HG03095 (cell line): ENCODE results near the gene PPFIA2.
"Not testable (repeated sequence)": the region's sequence is repeated elsewhere in the genome, so short reads cannot be mapped to it uniquely, and the experiment has no call there.

Experiments used
- ATAC-seq: cut with Tn5 transposase; IDR thresholded peaks from one replicate; pipeline ENCODE4 v1.9.1; 2021; ENCODE audit warnings: moderate library complexity; ENCODE audit not compliant: unreplicated experiment

Gene PPFIA2

DNA sequence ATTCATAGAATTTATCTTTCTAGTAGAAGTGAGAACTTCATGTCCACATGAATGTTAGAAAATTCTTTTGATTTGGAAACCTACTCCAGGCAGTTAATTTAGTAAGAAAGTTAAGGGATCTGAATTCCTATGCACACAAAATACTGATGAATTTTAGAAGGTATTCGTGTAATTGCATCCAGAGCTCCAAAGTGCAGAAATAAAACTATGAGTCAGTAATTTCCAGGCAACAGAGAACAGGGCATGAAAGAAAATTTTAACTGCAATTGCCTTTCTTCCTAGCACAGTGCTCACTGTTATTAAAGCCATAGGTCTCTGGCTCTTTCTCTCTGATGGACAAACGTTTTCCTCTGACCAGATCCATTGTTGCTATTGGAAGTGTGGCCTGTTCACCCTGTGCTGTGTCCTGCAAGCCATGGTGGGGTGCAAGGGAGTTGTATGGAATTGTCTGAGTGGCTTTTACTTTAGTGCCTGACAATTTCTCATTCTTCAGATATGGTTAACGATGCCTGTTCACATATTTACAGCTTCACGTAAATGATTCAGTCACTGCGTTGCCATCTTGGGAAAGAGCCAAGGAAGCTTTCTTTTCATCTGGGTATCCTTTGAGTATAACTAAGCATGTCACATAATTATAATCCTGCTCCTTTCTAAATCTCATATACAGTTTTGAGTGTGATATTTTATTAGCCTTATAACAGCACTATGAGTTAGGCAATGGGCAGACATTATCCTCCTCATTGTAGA lies 536.1 kb downstream of the PPFIA2 start:
- ATAC-seq, result no peak

DNA sequence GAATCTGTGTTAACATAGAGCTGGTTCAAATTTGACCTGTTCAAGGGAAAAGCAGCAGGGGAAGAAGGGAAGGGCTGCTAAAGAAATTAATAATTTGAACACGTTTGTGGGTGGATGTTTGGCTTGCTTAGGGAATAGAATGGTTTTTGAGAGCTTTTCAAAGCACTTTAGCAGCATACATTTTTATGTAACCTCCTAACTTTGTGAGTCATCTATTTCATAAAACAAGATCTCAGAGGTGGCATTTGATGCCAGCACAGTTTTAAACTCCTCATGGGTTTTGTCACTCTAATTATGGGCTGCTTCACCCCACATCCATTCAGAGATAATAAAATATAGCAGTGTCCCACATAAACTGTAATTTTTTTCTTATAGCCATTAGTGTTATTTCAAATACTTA lies 537.5 kb downstream of the PPFIA2 start:
- ATAC-seq, result no peak

DNA sequence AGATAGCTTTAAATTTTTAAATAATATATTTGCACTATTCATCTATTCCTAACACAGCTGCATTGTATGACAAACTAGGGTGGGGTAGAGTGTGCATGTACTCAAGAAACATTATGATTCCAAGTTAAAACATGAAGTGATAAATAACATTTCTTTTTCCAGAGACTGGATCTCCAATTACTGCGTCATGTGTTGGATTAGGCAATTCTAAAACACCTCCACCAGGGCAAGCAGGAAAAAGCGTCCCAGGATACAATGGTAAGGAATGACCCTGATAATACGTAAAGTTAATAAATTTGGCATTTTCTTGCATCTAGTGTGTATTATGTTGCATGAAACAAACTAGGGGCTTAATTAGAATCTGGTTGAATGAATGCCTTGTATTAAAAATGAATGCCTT lies 542.4 kb downstream of the PPFIA2 start:
- no peak for ATAC-seq

DNA sequence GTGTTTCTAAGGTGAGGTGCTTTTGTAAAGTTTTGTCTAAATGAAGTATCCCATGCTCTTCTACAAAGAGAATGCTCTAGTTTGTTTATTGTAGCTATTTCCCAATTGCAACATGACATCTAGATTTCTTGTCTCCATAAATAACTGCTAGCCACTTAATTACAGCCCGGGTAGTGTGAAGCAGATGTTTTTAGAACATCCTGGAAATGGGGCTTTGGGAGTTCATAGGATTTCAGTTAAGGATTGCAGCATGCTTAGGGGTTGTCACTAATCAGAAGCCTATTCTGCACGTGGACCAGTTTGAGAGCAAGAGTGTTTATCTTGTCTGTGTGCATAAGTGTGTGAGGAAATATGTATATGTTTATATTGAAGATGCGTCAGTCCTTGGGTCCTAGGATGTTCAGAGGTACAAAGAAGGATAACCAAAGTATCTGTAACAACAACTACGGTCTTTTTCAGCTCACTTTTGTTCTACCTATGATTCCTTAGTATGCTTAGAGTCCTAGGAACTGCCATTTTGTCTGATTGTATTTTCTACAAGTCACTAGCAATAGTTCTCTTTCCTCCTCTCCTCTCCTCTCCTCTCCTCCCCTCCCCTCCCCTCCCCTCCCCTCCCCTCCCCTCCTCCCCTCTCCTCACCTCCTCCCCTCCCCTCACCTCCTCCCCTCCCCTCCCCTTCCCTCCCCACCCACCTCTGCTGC lies 546.0 kb downstream of the PPFIA2 start:
- no peak for ATAC-seq

DNA sequence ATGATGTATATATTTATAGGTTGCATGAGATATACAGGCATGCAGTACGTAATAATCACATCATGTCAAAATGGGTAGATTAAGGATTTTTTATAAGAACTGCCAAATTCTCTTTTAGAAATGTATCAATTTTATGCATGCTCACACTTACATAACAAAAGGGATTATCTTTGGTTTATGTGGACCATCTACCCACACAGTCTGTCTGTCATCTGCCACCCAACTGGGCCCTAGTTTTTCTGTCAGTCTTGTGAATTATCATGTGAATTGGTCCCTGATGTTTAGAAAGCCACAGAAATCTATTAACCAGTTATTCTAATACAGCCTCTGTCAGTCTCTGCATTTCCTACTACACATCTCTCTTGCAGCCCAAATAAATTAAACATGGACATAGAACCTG lies 547.8 kb downstream of the PPFIA2 start:
- ATAC-seq, result no peak

DNA sequence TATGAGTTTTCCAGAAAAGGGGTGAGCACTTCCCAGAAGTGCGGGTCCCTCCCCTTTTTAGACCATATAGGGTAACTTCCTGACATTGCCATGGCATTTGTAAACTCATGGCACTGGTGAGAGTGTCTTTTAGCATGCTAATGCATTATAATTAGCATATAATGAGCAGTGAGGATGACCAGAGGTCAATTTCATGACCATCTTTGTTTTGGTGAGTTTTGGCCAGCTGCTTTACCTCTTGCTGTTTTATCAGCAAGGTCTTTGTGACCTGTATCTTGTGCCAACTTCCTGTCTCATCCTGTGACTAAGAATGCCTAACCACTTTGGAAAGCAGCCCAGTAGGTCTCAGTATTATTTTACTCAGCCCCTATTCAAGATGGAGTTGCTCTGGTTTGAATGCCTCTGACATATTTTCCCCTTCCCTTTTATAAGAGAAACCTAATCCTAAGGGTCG lies 549.4 kb downstream of the PPFIA2 start:
- not testable (repeated sequence) for ATAC-seq

DNA sequence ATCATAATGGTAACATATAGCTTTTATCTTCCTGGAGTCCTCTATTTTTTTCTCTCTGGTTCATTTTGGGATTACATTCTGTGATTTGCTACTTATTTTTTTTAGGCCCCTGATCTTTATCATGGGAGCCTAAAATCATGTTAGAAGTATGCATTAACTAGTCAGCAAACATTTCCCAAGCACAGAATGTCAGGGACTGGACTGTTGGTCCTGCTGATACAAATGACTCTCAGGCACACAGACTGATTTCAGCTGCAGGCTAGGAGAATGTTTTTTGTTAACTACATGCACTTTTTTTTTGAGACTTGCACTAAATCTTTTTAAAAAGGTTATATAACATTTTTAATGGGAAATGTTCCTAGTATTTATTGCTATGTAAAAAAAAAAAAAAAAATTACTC lies 550.1 kb downstream of the PPFIA2 start:
- ATAC-seq, result no peak

DNA sequence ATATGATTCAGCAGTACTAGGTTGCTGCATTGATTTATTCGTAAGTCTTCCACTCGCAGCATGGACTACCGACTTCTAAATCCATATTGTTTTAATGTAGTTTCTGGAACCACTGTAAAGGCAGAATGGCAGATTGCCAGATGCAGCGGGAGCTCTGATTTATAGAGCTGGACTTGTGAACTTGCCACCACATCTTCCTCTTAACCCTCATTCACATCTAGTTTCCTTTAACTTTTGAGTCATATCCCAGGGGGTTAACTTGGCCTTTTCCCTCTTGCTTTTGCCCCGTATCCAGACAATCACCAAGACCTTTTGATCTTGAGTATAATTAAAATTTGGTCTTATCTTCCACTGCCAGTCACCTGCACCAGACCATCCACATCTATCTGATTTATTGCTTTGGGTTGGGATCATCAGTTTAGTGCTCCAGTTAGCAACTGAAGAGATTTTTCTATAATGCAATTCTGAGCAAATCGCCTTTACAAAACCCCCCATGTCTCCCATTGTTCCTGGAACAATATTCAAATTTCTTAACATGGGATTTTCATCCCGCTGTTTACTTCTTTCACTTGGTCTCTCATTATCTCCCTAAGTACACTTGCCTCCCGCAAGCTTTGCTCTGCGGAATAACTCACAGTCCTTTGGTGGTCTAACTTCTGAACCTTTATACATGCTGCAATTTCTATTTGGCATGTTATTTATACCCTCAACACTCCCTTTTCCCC lies 550.8 kb downstream of the PPFIA2 start:
- no peak for ATAC-seq
